ENCODE measurements around the gene ANKRD12.
A peak's percentile ranks its signal among the peaks of the same experiment; 100 is the strongest.

ANKRD12 gene

DNA sequence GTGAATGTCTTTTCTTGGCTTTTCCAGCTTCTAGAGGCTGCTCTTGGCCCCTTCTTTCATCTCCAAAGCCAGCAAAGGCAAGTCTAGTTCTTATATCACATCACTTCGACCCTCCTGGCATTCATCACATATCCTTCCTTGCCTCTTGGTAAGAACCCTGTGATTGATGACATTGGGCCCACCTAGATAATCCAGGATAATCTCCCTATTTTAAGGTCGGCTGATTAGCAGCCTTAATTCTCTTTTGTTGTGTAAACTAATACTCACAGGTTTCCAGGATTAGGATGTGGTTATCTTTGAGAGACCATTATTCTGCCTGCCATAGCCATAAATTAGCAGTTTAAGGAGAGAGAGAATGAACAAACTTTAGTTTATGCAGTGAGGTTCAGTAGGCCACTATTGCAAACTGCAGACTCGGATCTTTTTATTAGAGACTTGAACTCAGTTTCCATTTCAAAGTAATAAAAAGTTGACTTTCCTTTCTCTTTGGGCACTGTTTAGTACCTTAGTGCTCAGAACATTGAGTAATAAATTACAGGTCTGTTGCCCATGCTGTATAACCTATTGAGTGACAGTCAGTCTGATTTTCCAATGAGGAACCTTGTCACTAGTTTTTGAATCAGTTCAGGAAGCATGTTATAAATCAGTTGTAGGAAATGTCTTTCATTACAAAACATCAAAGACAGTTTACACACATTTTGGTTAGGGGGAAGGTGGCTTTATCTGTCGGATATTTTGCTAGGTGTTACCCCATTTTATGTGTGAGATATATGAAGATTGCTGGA is 29.6 kb upstream of the ANKRD12 start:
- no peak for DNase-seq

DNA sequence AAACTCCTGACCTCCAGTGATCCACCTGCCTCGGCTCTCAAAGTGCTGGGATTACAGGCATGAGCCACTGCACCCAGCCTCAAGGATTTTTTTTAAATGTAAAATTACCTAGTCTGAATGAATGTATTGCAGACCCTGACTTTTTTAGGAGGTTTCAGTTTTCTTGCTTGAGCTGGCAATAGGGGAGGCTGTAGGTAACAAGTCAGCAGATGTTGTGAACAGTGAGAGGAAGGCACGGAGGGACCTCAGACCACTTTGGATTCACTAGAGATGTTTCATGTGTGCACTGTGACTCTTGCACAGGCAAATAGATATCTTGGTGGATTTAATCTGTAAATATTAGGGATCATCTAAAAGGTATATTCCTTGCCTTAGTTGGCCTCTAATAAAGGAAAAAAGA is 27.7 kb upstream of the ANKRD12 start:
- no peak for DNase-seq

DNA sequence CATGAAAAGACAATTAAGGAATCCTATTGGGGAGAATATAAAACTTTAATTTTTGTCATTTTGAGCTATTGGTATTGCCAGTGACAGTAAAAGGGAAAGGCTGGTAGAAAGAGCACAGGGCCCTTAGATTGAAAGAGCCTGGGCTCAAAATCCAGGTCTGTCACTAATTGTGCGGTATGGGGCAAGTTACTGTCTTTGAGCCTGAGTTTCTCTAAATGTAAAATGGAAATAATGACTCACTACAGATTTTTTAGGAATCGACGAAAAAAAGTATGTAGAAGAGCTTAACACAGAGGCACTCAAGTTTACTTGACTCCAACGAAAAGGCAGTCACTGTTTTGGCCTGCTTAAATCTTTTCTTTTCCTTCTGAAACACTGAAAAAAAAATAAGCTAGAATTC is 27.1 kb upstream of the ANKRD12 start:
- DNase-seq = no peak

DNA sequence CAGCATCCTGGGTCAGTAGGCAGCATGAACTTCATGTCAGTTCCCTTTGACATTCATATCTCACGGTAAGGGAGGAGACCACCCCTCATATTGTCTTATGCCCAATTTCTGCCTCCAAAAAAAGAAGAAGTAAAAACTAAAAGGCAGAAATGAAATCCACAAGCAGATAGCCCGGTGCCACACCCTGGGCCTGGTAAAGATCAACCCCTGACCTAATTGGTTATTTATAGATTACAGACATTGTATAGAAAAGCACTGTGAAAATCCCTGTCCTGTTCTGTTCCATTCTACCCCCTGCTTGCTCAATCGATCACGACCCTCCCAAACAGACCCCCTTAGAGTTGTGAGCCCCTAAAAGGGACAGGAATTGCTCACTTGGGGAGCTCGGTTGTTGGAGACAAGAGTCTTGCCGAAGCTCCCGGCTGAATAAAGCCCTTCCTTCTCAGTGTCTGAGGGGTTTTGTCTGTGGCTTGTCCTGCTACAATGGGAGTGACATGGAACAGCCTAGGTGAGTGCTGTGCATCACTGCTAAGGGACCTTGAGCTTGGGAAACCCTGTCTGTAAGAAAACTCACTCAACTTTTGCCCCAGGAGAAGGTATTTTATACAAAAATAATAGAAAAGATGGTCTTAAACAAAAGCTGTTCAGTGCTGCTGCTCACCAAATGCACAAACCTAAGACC is 23.0 kb upstream of the ANKRD12 start:
- DNase-seq = no peak

DNA sequence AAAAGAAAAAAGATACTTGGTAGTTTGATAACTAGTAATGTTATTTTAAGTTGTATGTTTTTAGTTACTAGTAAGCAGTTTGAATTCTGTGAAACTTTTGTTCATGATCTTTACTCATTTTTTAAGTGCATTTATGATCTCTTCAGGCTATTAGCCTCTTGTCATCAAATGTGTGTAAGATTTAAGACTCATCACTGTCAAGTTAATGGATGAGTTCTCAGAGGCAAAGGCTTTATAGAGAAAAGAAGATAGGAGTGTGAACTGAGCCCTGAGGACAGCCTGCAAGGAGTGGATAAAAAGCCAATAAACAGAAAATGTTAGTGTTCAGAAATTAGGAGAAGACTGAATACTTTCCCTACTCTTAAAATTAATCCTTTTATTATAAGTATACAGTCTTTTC is 20.6 kb upstream of the ANKRD12 start:
- no peak for DNase-seq

DNA sequence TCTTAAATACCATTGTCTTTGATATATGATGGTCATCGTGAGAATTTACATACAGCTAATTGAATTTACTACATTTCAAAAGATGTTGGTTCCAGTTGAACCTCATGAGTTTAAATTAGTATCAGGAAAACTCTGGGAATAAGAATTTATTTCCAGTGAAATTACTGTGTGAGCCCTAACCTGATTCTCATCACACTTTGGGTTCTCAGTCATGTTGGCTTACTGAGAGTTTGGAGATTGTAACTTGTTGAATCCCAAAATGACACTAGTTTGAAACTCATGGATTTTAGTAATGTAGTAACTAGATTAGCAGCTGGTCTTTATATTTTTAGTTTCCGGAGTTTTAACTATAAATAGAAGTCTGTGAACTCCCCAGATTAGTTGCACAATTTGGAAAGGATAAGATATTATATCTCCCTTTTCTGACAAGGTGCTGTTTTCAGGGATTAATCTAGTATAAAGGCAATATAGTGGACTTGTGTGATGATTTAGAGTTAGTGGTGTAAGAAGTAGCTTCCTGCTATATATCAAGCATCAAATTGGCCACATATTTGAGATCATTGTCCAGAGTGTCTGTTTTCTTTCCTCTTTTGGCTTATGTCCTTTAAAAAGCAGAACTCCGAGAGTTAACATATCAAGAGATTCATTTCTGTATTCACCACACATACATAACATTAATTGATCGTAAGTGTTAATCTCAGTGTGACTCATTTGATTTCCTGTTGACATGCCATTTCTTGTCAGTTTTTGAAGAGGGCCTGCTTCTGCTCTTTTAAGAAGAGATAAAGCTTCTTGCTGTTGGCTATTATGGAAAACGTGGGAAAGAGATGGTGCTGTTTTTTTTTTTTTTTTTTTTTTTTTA is 18.4 kb upstream of the ANKRD12 start:
- DNase-seq = no peak

DNA sequence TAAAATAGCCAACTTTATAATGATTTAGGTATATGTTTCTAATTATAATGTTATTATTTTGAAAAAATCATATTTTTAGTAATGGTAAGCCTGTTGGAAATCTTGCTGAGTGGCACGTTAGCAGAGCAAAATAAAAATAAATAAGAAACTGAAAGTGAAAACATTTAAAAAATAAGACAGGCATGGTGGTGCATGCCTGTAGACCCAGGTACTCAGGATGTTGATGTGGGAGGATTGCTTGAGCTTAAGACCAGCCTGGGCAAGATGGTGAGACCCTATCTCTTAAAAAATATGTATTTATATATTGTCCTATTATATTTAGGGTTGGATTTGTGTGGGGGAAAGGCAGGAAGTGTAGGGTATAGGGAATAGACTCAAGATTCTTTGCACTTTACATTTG is 15.8 kb upstream of the ANKRD12 start:
- DNase-seq = no peak

DNA sequence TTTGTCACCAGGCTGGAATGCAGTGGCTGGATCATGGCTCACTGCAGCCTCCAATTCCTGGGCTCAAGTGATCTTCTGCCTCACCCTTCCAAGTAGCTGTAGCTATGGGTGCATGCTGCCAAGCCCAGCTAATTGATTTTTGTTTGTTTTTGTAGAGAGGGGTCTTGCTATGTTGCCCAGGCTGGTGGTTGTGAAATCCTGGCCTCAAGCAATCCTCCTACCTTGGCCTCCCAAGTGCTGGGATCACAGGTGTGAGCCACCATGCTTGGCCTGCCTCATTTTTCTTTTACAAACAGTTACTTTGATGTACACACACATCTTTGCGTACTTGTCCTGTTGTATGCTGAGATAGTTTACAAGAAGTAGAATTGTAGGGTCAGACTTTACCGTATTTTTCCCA is 13.1 kb upstream of the ANKRD12 start:
- no peak for DNase-seq

DNA sequence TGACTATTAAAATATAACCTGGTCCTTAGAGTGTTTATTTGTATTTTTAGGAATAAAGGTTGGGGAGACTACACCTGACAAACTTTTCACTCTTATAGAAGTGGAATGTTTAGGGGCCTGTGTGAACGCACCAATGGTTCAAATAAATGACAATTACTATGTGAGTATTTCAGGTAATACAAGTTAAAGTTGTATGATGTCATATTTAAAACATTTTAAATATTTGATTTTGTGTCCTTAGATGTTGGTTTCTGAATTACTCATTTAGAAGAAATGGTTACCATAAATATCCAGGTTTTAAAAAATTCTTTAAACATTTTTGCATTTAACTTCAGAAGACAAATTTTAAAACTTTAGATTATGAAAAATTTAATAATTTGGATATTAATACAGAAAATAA is 11.8 kb upstream of the ANKRD12 start:
- DNase-seq = no peak

DNA sequence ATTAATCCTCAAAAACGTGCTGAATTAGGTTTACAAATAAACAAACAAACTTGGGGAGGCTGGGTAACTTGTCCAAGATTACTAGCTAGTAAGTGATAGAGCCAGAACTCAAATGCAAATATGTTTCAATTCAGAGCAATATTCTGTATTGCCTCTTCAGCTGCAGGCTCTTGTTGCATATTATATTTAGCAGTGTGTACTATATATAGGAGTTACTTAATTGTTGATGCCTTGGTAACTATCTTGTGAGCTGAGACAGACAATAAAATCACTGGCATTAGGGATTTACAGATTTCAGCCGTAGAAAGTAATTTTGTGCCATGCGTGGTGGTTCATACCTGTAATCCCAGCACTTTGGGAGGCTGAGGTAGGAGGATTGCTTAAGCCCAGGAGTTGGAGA is 10.2 kb upstream of the ANKRD12 start:
- no peak for DNase-seq

DNA sequence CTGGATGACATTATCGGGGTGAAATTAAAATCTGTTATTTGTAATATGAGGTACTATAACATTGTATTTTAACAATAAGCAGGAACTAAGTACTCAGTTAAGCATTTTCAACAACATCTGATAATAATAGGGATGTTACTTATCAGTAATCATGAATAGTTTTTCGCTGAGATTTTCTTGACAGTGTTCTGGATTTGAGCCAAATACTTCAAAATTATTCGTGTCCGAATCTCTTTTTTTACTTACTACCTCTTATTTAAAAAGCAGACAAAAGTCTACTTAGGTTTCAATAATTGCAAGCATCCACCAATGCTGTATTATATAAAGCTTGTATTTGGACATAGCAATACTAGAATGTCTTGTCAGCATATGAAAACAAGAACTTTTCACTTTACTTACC is 6.4 kb upstream of the ANKRD12 start:
- no peak for DNase-seq

DNA sequence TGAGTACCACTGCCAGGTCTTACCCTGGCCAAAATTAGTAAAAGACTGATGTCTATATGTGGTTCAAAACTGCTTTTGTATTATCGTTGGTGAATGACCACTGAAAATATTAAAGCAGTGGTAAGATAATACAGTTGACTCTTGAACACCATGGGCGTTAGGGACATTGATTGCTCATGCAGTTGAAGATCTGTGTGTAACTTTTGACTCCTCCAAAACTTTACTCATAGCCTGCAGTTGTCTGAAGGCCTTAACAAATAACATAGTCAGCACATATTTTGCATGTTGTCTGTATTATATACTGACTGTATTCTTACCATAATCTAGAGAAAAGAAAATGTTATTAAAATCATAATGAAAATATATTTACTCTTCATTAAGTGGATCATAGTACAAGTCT is 5.8 kb upstream of the ANKRD12 start:
- DNase-seq = no peak

DNA sequence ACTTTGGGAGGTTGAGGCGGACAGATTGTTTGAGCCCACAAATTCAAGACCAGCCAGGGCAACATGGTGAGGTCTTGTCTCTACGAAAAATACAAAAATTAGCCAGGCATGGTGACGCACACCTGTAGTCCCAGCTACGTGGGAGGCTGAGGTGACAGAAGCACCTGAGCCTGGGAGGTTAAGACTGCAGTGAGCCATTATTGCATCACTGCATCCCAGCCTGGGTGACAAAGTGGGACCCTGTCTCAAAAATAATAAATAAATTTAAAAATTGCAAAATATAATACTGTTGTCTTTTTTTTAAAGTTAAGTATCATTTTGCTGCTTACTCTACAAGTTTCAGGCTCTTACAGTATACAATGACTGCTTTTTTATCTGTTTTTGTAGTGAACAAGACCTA is 4.0 kb upstream of the ANKRD12 start:
- DNase-seq = no peak

DNA sequence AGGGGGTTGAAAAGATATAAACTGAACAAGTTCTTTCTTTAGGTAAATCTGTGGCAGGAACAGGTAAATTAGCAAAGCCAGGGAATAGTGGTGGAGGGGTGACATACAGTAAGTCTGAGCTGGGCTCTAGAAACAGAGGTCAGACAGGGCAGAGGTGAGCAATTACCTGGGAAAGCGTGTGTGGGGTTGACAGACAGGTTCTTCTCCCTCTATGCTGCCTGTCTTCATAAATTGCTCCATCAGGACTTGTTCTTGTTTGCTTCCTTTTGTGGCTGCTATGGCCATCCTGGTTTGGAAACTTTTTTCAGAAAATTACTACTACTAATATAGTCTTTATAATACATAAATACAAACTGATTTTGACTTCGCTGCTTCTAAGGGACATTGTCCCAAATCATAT is 3.4 kb upstream of the ANKRD12 start:
- no peak for DNase-seq

DNA sequence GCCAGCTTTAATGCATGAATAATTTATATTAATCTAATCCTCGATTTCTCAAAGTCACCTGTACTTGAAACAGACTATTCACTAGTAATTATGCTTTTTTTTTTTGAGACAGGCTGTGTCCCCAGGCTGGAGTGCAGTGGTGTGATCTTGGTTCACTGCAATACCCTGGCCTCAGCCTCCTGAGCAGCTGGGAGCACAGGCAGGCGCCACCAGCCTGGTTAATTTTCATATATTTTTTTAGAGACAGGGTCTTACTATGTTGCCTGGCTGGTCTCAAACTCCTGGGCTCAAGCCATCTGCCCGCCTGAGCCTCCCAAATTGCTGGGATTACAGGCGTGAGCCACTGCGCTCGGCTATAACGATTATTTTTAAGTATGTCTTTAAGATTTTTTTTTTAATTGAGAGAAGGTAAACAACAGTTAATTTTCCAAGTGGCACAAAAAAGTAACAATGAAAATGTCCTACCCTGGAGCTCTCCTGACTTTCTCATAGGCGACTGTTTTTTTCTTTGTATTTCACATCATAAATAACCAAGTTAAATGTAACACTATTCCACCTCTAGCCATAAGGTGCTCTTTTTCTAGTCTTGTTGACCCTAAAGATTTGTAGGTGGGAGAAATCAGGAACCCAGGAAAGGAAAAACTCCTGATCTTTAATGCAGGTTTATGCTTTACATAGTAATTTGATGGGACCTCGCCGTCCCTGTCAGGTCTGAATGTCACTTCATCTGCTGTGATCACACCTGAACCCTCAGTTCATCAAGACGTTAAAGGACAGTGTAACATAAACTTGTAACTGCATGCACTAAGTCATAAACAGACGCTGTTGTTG is 1.3 kb upstream of the ANKRD12 start:
- no peak for DNase-seq

DNA sequence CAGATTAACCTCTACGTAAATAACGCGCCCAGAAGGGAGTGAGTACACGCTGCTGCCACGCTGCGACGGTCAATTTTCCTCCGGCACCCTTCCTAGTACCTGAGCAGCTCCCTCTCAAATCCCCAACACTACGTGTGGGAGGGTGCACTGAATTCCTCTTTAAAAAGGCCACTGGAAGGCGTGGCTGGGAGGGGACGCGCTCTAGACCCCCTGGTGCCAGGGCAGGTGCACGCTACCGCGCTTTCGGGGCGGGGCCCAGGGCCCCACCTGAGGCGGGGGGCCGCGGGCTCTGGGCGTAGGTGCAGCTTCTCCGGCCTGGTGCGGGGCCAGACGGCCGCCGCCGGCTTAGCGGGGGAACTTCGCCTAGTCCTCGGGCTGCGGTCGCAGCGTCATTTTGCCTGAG is 668 bp upstream of the ANKRD12 start:
- peak; percentile 51 for DNase-seq

DNA sequence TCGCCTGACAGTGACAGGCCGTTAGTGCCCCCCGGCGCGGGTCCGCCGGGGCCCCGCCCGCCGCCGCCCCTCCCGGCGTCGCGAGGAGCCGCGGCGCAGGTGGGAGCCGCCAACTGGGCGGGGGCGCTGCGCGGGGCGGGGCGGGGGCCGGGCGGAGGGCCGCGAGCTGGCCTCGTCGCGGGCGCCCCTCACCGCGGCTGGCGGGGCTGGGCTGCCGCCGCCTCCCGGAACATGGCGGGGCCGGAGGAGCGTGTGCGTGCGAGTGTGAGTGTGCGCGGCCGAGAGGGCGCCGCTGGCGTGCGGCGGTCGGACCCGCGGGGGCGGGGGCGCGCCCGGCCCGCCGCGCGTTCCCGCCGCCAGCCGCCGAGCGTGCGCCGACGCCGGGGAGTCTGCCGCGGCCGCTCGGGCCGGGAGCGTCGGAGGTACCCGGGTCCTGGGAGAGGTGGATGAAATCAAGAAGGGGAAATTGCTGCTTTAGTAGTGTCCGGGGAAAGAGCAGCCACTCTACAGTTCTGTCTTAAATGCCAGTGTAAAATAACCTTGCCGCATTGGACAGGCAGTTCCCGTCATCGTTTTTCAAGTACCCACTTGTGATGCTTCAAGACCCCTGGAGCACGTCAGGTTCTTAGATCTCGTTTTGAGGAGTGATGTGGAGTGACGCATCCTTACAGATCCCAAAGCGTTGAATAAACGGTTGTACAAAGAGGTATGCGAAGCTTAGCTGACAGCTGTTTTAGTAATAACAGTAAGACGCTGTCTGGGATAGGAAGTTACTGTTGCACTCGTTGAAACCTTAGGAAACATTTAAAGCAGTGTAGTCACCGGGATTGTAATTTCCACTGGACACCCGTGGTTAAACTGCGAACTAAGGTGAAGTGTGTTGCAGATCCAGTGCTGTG is 836 bp downstream of the ANKRD12 start:
- no peak for DNase-seq

DNA sequence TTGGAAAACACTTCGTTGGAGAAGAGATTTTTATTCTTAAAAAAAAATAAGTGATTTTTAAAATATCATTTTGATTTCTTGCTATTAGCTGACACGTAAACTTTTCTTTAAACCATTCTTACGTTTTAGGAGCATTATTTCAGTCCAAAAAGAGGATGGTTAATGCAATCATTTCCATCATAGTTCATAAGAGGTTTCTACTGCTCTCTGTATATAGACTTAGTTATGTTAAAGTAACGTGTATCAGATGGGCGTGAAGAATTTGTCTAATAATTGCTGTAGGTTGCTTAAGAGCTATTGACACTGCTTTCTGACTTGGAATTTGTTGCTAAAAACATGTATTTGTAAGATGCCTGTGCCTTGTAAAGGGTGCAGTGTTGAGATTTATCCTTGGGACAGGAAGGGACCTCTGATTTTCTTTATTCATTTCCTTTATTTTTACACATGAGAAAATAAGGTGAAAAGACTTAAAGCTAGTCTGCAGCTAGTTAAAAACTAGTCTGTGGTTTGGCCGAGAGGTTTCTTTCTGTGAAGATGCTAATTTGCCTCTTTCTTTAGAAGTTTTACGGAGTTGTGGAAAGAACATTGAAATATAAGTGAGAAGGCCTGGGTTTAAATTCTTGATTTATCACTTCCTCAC is 2.9 kb downstream of the ANKRD12 start:
- DNase-seq = no peak

DNA sequence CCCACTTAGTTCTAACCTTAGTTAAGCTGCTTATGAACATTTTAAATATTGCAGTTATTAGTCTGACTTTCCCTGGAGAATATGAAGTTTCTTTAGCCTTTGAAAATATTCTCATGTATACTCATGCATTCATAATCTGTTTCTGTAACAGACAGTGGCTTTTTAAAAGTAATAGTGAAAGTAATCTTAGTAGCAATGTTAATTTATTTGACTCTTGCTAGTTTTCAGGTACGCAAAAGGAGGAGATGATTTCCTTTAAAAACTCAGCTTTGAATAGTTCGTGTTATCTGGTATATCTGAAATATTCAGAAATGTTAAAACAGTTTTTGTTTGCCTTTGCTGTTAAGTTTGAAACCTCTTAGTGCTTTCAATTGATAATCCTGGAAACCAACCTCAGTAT is 3.8 kb downstream of the ANKRD12 start:
- no peak for DNase-seq

DNA sequence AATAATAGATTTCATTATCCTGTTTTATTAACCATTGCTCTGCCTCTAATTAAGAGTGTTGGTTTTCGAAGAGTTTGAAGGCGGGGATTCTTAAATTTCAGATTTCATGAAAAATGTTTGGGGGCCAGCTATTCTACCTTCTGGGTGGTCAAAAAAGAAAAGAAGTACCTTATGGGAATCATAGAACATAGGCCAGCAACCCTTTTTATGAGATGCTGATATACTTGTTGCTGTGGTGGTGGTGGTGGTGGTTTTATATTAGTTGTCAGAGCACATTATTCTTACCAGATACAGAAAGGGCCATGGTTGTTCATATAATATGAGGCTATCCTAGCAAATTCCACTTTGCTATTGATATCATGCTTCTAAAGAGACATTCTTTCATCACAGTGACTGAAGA is 4.4 kb downstream of the ANKRD12 start:
- DNase-seq = no peak

DNA sequence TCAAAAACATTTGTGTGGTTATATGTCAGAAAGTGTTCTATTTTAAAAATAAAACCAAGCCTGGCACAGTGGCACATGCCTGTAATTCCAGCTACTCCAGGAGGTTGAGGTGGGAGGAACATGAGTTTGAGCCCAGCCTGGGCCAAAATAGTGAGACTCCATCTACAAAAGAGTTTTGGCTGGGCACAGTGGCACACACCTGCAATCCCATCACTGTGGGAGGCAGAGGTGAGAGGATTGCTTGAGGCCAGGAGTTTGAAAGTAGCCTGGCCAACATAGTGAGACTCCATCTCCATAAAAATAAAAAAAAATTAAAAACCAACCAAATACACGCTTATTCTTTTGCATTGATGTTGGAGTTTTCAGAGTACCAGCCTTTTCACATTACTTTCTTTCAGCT is 9.6 kb downstream of the ANKRD12 start:
- DNase-seq = no peak

Measured in NCI-H1436 treated with DMSO at 0.1 percent for 48 hours (cell line).